Jurkat, Clone E6-1 (cell line): Measurements from ENCODE around the gene SEPTIN5.

Source experiments
- DNase-seq: peaks from one replicate; pipeline ENCODE4 v3.0.0-alpha.2; 2011; ENCODE audit warnings: low read depth, low spot score
- H3K4me3 ChIP-seq: 2 replicates; pipeline ENCODE4 v1.5.1; 2011; ENCODE audit warnings: mild to moderate bottlenecking, low read length, control low read depth, moderate library complexity

The SEPTIN5 gene

DNA sequence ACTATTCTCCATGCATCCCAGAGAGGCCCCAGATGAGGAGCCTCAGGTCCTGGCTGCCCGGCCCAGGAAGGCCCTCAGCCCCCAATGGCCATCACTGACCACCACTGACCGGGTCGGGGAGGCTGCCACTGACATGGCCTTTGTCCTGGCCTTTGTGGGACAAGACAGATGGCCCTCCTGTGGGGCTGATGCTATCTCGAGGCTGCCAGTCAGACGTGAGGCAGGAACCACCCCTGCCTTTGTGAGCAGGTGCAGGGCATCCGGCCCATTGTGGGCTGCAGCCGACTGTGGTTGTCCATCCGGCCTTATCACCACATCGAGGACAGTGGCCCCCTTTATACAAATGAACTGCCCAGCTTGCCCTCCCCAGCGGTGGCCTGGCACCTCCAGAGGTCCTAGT lies 14.5 kb downstream of the SEPTIN5 start:
- no peak overlapping the region for H3K4me3 ChIP-seq
- DNase-seq, result no peak

- no peak for DNase-seq
- no peak overlapping the region for H3K4me3 ChIP-seq
Measured at GRCh38 chr22:19729507-19729906, 15.2 kb downstream of the SEPTIN5 start.

GRCh38 chr22:19730198-19730597 lies 15.9 kb downstream of the SEPTIN5 start:
- no peak for DNase-seq
- H3K4me3 ChIP-seq, result no peak overlapping the region

GRCh38 chr22:19730655-19731360 lies 16.5 kb downstream of the SEPTIN5 start:
- peak; percentile 62 for DNase-seq
- peak overlapping the region; percentile 51 for H3K4me3 ChIP-seq

GRCh38 chr22:19731361-19732135 lies 17.2 kb downstream of the SEPTIN5 start:
- no peak for DNase-seq
- H3K4me3 ChIP-seq, result no peak overlapping the region

DNA sequence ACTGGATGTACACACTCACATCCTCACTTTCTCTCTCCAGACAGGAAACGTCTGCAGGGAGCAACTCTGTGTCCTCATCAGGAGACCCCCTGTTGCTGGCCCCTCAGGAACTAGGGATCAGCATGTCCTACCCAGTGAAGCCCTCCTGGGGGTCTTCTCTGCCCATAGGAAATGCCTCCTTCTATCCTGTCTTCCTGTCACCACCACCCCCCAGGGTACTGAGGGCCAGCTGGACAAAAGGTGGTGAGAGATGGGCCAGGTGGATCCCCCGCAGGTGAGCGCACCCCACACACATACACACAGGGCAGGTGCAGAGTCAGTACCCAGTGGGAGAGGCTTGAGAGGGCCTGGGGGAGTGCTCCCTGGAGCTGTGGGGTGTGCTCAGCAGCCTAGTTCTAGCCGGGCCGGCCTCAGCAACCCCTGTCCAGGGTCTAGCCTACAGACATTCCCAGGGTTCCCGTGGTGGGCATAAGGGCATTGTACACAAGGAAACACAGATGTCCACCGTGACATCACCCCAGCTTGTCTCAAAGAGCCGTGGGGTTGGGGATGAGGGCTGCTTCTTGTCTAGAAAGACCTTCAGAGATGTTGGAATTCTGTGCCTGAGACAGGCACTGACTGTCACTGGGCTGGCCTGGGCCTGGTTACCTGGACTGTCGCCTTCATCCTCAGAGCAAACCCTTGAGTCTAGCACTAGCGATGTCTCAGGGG lies 18.3 kb downstream of the SEPTIN5 start:
- DNase-seq, result no peak
- no peak overlapping the region for H3K4me3 ChIP-seq

DNA sequence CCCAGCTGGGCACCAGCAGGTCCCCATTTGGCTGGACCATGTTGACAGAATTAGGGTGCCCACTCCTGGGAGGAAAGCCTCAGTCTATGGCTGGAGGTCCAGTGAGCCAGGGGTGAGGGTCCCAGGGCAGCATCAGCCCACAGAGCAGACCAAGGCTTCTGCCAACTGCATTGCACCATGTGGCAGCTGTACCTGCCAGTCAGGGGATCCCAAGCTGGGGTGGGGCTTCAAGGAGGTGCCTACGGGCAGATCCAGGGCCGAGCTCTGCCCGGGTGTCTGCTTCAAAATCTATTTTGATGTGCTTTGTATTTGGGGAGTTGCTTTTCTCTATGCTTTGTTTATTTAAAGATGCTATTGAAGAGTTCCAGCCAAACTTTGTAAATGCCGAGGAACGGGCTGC lies 19.5 kb downstream of the SEPTIN5 start:
- H3K4me3 ChIP-seq, result no peak overlapping the region
- DNase-seq, result no peak

GRCh38 chr22:19734163-19734562 lies 19.9 kb downstream of the SEPTIN5 start:
- DNase-seq, result no peak
- no peak overlapping the region for H3K4me3 ChIP-seq

DNA sequence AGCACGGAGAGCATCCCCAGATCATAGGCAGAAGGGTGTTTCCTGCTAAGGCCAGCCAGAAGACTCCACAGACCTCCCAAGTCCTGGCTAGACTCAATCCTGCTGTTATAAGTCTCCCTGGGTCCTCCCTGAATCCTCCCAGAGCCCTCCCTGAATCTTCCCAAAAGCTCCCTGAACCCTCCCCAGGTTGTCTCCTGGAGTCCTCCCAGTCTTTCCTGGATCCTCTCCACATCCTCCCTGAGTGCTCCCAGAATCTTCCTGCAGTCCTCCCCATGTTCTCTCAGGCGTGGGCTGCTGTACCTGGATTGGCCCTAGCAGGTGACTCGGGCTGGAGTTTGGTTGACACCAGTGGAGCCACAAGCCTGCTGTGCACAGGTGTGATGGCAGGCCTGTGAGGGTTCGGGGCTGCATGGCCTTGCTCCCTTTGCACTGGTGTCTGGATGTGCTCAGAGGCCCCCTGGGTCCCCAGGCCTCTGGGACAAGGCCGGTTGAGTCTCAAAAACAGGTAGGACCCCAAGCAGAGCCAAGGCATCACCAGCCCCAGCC lies 20.6 kb downstream of the SEPTIN5 start:
- DNase-seq, result no peak
- no peak overlapping the region for H3K4me3 ChIP-seq

GRCh38 chr22:19735665-19736510 lies 21.6 kb downstream of the SEPTIN5 start:
- no peak overlapping the region for H3K4me3 ChIP-seq
- DNase-seq, result no peak

- DNase-seq, result no peak
- H3K4me3 ChIP-seq, result no peak overlapping the region
Measured at GRCh38 chr22:19737846-19738663, 23.8 kb downstream of the SEPTIN5 start.

GRCh38 chr22:19738664-19739447 lies 24.6 kb downstream of the SEPTIN5 start:
- H3K4me3 ChIP-seq, result no peak overlapping the region
- DNase-seq, result no peak

DNA sequence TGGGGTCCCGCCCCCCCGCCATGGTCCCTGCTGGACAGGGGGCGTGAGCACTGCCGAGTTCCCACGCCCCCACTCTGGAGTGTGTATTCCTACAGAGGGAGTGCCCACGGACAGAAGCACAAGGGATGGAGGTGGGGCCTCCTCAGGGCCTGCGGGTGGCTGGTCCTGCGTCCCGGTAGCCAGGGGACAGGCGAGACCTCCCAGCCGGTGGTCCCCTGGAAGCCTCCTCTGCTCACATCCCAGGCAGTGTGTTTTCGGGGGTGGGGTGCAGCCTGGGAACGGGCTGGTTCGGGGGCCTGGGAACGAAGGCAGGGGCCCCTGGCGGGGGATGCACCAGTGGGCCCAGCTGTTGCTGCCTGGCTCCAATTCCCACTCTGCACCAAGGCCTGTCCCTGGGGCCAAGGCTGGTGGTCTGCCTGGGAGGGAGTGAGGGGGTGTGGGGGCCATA lies 25.2 kb downstream of the SEPTIN5 start:
- H3K4me3 ChIP-seq, result no peak overlapping the region
- no peak for DNase-seq

DNA sequence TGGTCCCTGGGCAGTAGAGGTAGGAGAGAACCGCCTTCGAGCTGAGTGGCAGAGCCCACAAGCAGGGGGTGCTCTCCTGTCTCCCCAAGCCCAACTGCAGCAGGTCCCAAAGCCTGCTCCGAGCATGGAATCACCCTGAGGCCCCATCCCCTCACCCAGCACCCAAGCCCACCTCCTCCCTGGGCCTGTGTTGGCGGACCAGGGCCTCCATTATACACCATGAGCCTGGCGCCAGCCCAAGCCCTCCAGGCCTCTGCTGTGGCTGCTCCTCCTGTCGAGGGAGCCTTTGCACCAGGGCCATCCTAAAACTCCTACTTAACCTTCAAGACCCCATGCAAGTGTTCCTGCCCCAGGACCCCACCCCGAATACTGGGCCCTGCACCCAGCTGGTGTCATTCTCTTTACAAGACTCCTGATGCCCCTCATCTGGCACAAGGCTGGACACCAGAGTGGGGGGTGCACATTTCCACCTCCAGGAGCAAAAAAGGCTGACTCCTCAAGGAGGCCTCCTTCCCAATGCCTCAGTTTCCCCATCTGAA lies 25.7 kb downstream of the SEPTIN5 start:
- no peak for DNase-seq
- no peak overlapping the region for H3K4me3 ChIP-seq

- no peak overlapping the region for H3K4me3 ChIP-seq
- DNase-seq, result no peak
Measured at GRCh38 chr22:19740586-19740985, 26.3 kb downstream of the SEPTIN5 start.

DNA sequence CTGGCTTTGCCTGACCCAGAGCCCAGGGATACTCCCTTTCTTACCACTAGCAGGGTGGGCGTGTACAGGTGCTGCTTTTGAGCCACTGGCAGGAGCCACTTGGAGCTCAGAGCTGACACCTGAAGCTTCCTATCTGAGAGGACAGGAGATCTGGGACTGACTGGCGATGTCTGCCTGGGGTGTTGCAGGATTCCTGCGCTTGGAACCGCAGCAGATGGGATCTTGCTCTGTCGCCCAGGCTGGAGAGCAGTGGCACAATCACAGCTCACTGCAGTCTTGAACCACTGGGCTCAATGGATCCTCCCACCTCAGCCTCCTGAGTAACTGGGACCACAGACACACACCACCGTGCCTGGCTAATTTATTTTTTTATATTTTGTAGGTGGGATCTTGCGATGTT lies 26.8 kb downstream of the SEPTIN5 start:
- DNase-seq, result no peak

More for the DNA sequence above, 26.8 kb downstream of the SEPTIN5 start:
- H3K4me3 ChIP-seq, result no peak overlapping the region
